GM12878 (cell line): ENCODE data around the gene UBXN11. TPM values are rescaled to one million over a fixed set of nuclear protein-coding genes. Genes with fewer than 3 reads are reported as not detected.

Experiments used
- ATAC-seq: fragments of 200-7000 bp; cut with Tn5 transposase; 3 replicates; pipeline ENCODE4 v1.9.1; 2020; ENCODE audit warnings: mild to moderate bottlenecking, moderate library complexity
- BruUV-seq: library from RNA; stranded (reverse); fragments of 400-500 nt; replicated peaks from 2 replicates; lab custom pipeline; 2021; lab: Mats Ljungman, UMichigan
- CTCF ChIA-PET: fragments of 300-600 bp; sonication (Branson Sonifier 250); formaldehyde crosslinking; extraction: SDS; loops from one replicate; lab custom pipeline; 2021; ENCODE audit warnings: inconsistent platforms; lab: Yijun Ruan, JAX
- POLR2A ChIA-PET: fragments of 350-600 bp; formaldehyde crosslinking; extraction: SDS; loops from one replicate; lab custom pipeline; 2021; ENCODE audit warnings: inconsistent platforms; lab: Charles Lee
- RAD21 ChIA-PET: fragments of 300-600 bp; sonication (Branson Sonifier 250); formaldehyde crosslinking; loops from one replicate; lab custom pipeline; 2023; ENCODE audit warnings: antibody characterized with exemption; ENCODE audit not compliant: unreplicated experiment; lab: Charles Lee
- SMC1A ChIA-PET: fragments of 300-600 bp; sonication (Branson Sonifier 250); formaldehyde crosslinking; loops from one replicate; lab custom pipeline; 2023; ENCODE audit not compliant: unreplicated experiment, uncharacterized antibody; lab: Charles Lee
- DNase-seq: peaks from one replicate; pipeline ENCODE4 v3.0.0-alpha.2; 2011; ENCODE audit warnings: low read depth, low spot score
- FAIRE-seq: peaks from 3 replicates; lab custom pipeline; 2011; peaks lifted over from hg19 to GRCh38; lab: Jason Lieb, UNC
- H2AFZ ChIP-seq: 2 replicates; pipeline ENCODE4 v1.6.0; 2011; ENCODE audit warnings: low read depth, low read length, control low read depth; ENCODE audit not compliant: control insufficient read depth
- H3K27ac ChIP-seq: 2 replicates; pipeline ENCODE4 v1.5.1; 2011; ENCODE audit warnings: control low read depth; ENCODE audit not compliant: control insufficient read depth, insufficient read depth
- H3K27me3 ChIP-seq, 2 experiments: replicated peaks in 1 of 2; 2 replicates each; pipeline versions ENCODE4 v1.6.0 to v1.6.1; 2011; ENCODE audit warnings: low read length in 1 of 2; ENCODE audit not compliant: control insufficient read depth in 2 of 2, insufficient read depth in 2 of 2
- H3K36me3 ChIP-seq, 2 experiments: 2 replicates each; pipeline ENCODE4 v1.5.1; 2011; ENCODE audit warnings: low read length in 1 of 2; ENCODE audit not compliant: control insufficient read depth in 2 of 2, insufficient read depth in 2 of 2
- H3K4me1 ChIP-seq: 2 replicates; pipeline ENCODE4 v1.6.1; 2011; ENCODE audit warnings: mild to moderate bottlenecking, low read length, moderate library complexity, mixed read lengths; ENCODE audit not compliant: control insufficient read depth, insufficient read depth
- H3K4me2 ChIP-seq: 2 replicates; pipeline ENCODE4 v1.6.0; 2011; ENCODE audit warnings: control low read depth; ENCODE audit not compliant: control insufficient read depth, insufficient read depth
- H3K4me3 ChIP-seq: fragments of 200-600 bp; sonication (generic); 2 replicates; pipeline ENCODE4 v1.5.1; 2016
- H3K79me2 ChIP-seq: 2 replicates; pipeline ENCODE4 v1.6.0; 2011; ENCODE audit warnings: low read length; ENCODE audit not compliant: control insufficient read depth, insufficient read depth
- H3K9ac ChIP-seq: 2 replicates; pipeline ENCODE4 v1.8.0; 2011; ENCODE audit warnings: low read length, control low read depth, mixed read lengths; ENCODE audit not compliant: control insufficient read depth, insufficient read depth
- H3K9me3 ChIP-seq: replicated peaks from 3 replicates; pipeline ENCODE4 v1.5.1; 2011; ENCODE audit warnings: mild to moderate bottlenecking, low read length; ENCODE audit not compliant: control insufficient read depth, insufficient read depth
- H4K20me1 ChIP-seq: 2 replicates; pipeline ENCODE4 v1.6.0; 2011; ENCODE audit not compliant: control insufficient read depth, insufficient read depth
- ATF7 ChIP-seq: fragments of 450-650 bp; IDR thresholded peaks from 2 replicates; pipeline ENCODE4 v1.6.1; 2016; ENCODE audit warnings: low read depth, mild to moderate bottlenecking
- BCL11A ChIP-seq: IDR thresholded peaks from 2 replicates; pipeline ENCODE4 v1.6.1; 2011; ENCODE audit warnings: low read depth, low read length
- CBFB ChIP-seq: IDR thresholded peaks from 2 replicates; pipeline ENCODE4 v1.6.1; 2016; ENCODE audit warnings: antibody characterized with exemption, low read depth
- CBX3 ChIP-seq: fragments of 200-600 bp; sonication (generic); IDR thresholded peaks from 2 replicates; pipeline ENCODE4 v1.6.1; 2016; ENCODE audit warnings: low read depth, borderline replicate concordance
- FOXM1 ChIP-seq: IDR thresholded peaks from 2 replicates; pipeline ENCODE4 v1.6.1; 2012; ENCODE audit warnings: low read depth, mild to moderate bottlenecking, inconsistent platforms, low read length, moderate library complexity
- GATAD2B ChIP-seq: fragments of 450-650 bp; conservative IDR thresholded peaks from 2 replicates; pipeline ENCODE4 v1.6.1; 2017; ENCODE audit warnings: low read depth, mild to moderate bottlenecking, moderate library complexity
- HDGF ChIP-seq: fragments of 450-650 bp; IDR thresholded peaks from 2 replicates; pipeline ENCODE4 v1.6.1; 2016; ENCODE audit warnings: antibody characterized with exemption
- MEF2A ChIP-seq: IDR thresholded peaks from 2 replicates; pipeline ENCODE4 v1.6.1; 2011; ENCODE audit warnings: low read depth, mild to moderate bottlenecking, low read length, moderate library complexity; ENCODE audit not compliant: insufficient read depth
- MTA2 ChIP-seq: fragments of 450-650 bp; IDR thresholded peaks from 2 replicates; pipeline ENCODE4 v1.6.1; 2016; ENCODE audit warnings: low read depth, mild to moderate bottlenecking, moderate library complexity
- NR2F1 ChIP-seq: fragments of 450-650 bp; conservative IDR thresholded peaks from 2 replicates; pipeline ENCODE4 v1.6.1; 2017; ENCODE audit warnings: mild to moderate bottlenecking
- RAD51 ChIP-seq: fragments of 450-650 bp; IDR thresholded peaks from 2 replicates; pipeline ENCODE4 v1.6.1; 2016; ENCODE audit warnings: moderate library complexity, mild to moderate bottlenecking, inconsistent platforms
- TBL1XR1 ChIP-seq: IDR thresholded peaks from 2 replicates; pipeline ENCODE4 v1.6.1; 2012; ENCODE audit warnings: low read depth, low read length, improper control_type of control experiment
- ZSCAN29 ChIP-seq: fragments of 450-650 bp; IDR thresholded peaks from 2 replicates; pipeline ENCODE4 v1.6.1; 2017; ENCODE audit warnings: mild to moderate bottlenecking, moderate library complexity
- WGBS: methylation state at CpG from one replicate; pipeline ENCODE4 v1.1.6; 2016; ENCODE audit warnings: low lambda C conversion rate; ENCODE audit not compliant: insufficient replicate concordance, insufficient coverage; ENCODE audit errors: missing lambda C conversion rate; 5-methylcytosine and 5-hydroxymethylcytosine counted together
- in situ Hi-C: fragments of 300-500 bp; cut with MboI; formaldehyde crosslinking; loops from 9 replicates; pipeline ENCODE4 v1.14.3; 2018; ENCODE audit warnings: mixed read lengths
- intact Hi-C: fragments of 100-400 bp; cut with micrococcal nuclease; formaldehyde crosslinking; loops from one replicate; pipeline ENCODE4 v1.14.2; 2022; ENCODE audit not compliant: unreplicated experiment
- polyA plus RNA-seq, 11 experiments: library from polyadenylated mRNA; depleted of rRNA in 4 of 11; unstranded in 6 of 11; stranded (reverse) in 5 of 11; fragments of >200 nt; fragmentation: Nextera tagmentation in 4 of 11; fragmentation: Illumina TruSeq in 1 of 11; extraction: Ambion mirVana in 4 of 11; extraction: Trizol in 1 of 11; gene quantifications; 1 replicate in 1 of 11; 2 replicates in 10 of 11; pipeline versions ENCODE4 v1.2.1 to v1.2.3, GENCODE V29; 2011 to 2016; ENCODE audit warnings: inconsistent platforms in 2 of 11, missing spikeins in 2 of 11, low read depth in 1 of 11
- total RNA-seq, 4 experiments: library from RNA; depleted of rRNA in 3 of 4; stranded (reverse); fragments of >200 nt in 3 of 4; fragmentation: Illumina TruSeq in 1 of 4; extraction: Trizol in 1 of 4; gene quantifications; 2 replicates each; pipeline versions ENCODE4 v1.2.1 to v1.2.3, GENCODE V29; 2013 to 2021
- TF ChIP-seq, protein P1 (sequence below): fragments of 150-350 bp; IDR thresholded peaks from 2 replicates; pipeline ENCODE4 v1.6.1; 2014; ENCODE audit warnings: mild to moderate bottlenecking, low read depth, low read length
- TF ChIP-seq, protein P2 (sequence below): IDR thresholded peaks from 2 replicates; pipeline ENCODE4 v1.6.1; 2012; ENCODE audit warnings: low read length, inconsistent platforms

The UBXN11 gene
- total and polyA plus RNA-seq, 10 of the 15 experiments (the other 5 are each of a cell fraction or from before 2014, with no cell fraction given) = 0.32 to 34.4 (median 9.6) TPM

- Histone ChIP-seq H4K20me1 (no peaks in the 10 kb centered on the region), H3K4me1 (no peaks in the 10 kb centered on the region), H3K4me3 (no peak overlapping the region), H3K79me2 (no peaks in the 10 kb centered on the region), H3K9me3 (no peaks in the 10 kb centered on the region), H3K27me3 (no peaks in the 10 kb centered on the region), H2AFZ (no peak overlapping the region), H3K27ac (no peak overlapping the region), H3K36me3 (no peaks in the 10 kb centered on the region), H3K4me2 (no peak overlapping the region), H3K9ac (no peak overlapping the region)
- CTCF ChIA-PET = interaction anchor here (1.0 kb wide), 1 partner anchor 26 kb away, joined by 3 read pairs; no protein-coding TSS in a partner anchor
- SMC1A ChIA-PET = interaction anchor here (0.6 kb wide), 1 partner anchor 117 kb away, joined by 3 read pairs; no protein-coding TSS in a partner anchor
- POLR2A ChIA-PET = interaction anchor here (0.6 kb wide), 1 partner anchor 11 kb away, joined by 5 read pairs; no protein-coding TSS in a partner anchor
- 48% methylated on average over 11 of the region's 12 CpGs for WGBS
- DNase-seq = no peak
- TF ChIP-seq HDGF (no peak), CBX3 (no peak), FOXM1 (no peak), BCL11A (no peak), NR2F1 (no peak), RAD51 (no peak), GATAD2B (no peak), TBL1XR1 (no peak), MTA2 (no peak), CBFB (no peak), MEF2A (no peak), ATF7 (no peak), ZSCAN29 (no peak)
- TF ChIP-seq, protein P1, sequence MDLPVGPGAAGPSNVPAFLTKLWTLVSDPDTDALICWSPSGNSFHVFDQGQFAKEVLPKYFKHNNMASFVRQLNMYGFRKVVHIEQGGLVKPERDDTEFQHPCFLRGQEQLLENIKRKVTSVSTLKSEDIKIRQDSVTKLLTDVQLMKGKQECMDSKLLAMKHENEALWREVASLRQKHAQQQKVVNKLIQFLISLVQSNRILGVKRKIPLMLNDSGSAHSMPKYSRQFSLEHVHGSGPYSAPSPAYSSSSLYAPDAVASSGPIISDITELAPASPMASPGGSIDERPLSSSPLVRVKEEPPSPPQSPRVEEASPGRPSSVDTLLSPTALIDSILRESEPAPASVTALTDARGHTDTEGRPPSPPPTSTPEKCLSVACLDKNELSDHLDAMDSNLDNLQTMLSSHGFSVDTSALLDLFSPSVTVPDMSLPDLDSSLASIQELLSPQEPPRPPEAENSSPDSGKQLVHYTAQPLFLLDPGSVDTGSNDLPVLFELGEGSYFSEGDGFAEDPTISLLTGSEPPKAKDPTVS = no peak
- TF ChIP-seq, protein P2, sequence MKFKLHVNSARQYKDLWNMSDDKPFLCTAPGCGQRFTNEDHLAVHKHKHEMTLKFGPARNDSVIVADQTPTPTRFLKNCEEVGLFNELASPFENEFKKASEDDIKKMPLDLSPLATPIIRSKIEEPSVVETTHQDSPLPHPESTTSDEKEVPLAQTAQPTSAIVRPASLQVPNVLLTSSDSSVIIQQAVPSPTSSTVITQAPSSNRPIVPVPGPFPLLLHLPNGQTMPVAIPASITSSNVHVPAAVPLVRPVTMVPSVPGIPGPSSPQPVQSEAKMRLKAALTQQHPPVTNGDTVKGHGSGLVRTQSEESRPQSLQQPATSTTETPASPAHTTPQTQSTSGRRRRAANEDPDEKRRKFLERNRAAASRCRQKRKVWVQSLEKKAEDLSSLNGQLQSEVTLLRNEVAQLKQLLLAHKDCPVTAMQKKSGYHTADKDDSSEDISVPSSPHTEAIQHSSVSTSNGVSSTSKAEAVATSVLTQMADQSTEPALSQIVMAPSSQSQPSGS = no peak
- intact Hi-C loops = no loop called here
- no peak for ATAC-seq
- no TSS peak for BruUV-seq
- RAD21 ChIA-PET = no interaction called here
- in situ Hi-C loops = no loop called here
- FAIRE-seq = no peak
These were observed 45.3 kb upstream of the UBXN11 start for GRCh38 chr1:26351590-26352337.
